ENCODE results near the gene OTUD5.
A peak's percentile ranks its signal among the peaks of the same experiment; 100 is the strongest.
"Not testable (repeated sequence)": the region's sequence is repeated elsewhere in the genome, so short reads cannot be mapped to it uniquely, and the experiment has no call there.

Gene OTUD5, protein sequence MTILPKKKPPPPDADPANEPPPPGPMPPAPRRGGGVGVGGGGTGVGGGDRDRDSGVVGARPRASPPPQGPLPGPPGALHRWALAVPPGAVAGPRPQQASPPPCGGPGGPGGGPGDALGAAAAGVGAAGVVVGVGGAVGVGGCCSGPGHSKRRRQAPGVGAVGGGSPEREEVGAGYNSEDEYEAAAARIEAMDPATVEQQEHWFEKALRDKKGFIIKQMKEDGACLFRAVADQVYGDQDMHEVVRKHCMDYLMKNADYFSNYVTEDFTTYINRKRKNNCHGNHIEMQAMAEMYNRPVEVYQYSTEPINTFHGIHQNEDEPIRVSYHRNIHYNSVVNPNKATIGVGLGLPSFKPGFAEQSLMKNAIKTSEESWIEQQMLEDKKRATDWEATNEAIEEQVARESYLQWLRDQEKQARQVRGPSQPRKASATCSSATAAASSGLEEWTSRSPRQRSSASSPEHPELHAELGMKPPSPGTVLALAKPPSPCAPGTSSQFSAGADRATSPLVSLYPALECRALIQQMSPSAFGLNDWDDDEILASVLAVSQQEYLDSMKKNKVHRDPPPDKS

DNA sequence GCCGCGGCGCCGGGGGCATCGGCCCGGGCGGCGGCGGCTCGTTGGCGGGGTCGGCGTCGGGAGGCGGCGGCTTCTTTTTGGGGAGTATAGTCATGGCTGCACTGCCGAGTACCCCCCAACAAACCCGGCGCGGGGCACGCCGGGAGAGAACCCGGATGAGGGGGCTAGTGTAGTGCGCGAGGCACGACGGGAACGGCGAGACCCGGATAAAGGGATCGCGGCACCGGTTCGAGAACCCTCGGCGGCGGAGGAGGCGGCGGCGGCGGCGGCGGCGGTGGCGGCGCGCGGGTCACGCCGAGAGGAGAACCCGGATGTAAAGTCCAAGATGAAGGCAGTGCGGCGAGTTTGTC lies at the start of gene OTUD5:
Gene OTUD5 (minus strand): TSS at position 131 of the 350 bp plus-strand sequence. CDS start 37 bp downstream, at position 94.
- DNase-seq (ENCODE audit: low read depth) = no peak

DNA sequence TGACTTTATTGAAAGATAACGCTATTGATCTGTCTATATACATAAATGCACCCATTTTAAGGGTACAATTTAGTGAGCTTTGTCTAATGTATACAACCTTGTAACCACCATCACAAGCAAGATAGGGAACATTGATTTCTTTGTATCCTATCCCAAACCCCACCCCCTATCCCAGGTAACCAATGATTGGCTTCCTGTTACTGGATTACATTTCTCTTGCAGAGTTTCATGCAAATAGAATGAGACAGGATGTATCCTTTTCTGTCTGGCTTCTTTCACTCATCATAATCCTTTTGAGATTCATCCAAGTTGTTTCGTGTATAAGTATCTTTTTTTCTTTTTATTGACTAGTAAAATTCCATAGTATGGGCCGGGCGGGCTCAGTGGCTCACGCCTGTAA lies 46.3 kb upstream of the OTUD5 start:
- no peak for DNase-seq (ENCODE audit: low read depth)

DNA sequence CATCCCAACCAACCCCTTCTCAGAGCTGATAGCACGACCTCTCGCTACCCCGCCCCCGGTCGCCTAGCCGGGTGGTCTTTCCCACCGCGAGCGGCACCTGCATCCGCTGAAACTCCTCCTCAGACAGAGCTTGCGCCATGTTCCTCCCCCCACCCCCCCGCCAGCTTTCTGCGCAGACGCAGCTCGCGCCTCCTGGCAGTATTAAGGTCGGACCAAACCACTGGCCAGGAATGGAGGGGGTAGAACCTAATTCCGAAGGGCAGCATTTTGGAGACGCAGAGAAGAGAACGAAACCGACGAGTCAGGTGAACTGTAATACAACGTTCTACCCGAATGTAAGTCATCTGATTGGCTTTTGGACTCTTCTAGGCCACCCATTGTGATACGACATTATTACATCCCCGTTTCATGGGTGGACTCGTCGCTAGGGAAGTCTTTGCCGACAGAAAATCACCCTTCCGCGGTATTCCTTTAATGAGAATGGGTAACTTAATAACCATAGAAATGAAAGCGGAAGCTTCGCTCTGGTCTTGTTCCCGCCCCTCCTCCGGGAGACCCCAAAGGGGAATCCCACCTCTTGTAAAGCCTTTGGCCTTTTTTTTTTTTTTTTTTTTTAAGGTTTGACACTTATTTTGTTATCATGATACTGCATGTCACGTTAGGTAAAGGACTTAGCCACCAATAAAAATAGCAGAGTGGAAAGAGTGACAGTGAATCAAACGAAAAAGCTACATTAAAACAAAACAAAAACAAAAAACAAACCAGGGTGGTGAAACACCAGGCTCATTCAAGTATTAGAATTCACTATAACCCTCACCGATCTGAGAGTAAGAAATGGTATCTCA lies 44.9 kb upstream of the OTUD5 start, which contains the start of gene GRIPAP1:
Gene GRIPAP1 (minus strand): TSS at position 174 of the 845 bp plus-strand sequence. CDS start 35 bp downstream, at position 139.
- peak; percentile 30 for DNase-seq (ENCODE audit: low read depth)

DNA sequence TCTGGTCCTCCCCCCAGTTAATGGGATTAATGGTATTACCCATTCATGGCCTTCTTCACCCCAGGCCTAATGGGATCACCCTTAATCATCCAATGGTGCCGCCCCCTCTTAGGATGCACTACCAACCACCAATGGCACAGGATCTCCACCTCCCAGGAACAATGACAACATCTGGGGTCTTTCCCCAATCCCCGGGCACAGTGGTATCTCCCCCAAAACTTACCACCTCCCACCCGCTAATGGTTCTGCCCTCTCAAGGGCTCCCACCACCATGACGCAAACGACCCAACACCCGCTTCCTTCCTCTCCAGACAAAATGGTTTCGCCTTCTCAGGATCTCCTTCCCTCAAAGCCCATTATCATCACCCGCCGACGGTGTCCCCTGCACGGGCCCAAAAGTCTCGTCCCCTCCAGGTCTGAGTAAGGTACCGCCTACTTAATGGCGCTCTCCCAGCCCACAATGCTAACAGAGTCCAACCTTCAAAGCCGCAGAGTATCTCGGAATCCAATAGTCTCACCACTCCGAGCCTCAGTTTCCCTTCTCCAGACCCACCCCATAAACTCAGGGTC lies 44.2 kb upstream of the OTUD5 start:
- no peak for DNase-seq (ENCODE audit: low read depth)

DNA sequence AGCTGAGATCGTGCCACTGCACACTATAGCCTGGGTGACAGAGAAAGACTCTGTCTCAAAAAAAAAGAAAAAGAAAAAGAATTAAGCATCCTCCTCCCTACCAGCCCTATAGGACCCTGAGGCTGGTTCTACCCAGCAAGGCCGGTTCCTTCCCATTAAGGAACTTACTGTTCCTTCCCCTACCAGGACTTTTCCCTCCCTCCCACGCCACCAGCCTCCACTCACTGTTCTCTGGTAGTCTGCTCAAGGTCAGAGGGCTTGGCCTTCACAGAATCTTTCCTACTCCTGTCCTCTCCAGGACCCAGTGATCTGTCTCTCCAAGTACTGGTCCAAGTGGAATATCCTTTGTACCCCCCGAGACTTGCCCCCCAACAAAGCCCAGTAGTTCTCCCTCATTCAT lies 43.2 kb upstream of the OTUD5 start:
- DNase-seq (ENCODE audit: low read depth) = no peak

DNA sequence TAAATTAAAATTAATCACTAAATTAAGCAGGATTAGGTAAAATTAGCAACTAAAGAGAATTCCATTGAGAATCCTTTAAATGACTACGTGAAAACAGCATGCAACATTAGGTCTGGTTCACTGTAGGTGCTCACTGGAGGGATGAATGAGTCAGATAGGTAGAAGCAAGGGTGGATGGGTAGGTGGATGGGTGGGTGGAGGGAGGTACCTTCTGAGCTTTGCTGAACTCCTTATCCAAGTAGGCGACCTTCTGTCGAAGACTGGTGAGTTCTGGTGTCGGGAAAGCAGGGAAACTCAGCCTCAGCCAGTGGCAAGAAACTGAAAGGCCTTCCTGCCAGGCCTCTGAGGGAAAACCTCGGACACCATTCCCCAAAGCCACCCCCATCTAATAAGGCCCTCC lies 41.6 kb upstream of the OTUD5 start:
- DNase-seq (ENCODE audit: low read depth) = no peak

DNA sequence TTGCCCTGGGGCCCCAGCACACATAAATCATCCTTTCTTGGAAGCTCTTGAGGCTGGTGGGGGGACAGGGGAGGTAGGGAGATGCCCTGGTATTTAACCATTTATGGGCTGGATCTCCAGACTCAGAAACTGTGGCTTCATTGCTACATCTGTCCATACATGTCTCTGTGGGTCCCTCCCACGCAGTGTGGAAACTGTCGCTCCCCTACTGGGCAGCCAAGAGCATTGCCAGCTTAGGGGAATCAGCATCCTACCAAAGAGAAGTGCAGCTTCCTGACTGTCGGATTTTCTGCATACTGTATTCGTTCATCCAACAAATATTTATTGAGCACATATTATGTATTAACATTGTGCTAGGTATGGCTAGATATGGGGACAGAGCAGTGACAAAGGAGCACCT lies 41.0 kb upstream of the OTUD5 start:
- no peak for DNase-seq (ENCODE audit: low read depth)

DNA sequence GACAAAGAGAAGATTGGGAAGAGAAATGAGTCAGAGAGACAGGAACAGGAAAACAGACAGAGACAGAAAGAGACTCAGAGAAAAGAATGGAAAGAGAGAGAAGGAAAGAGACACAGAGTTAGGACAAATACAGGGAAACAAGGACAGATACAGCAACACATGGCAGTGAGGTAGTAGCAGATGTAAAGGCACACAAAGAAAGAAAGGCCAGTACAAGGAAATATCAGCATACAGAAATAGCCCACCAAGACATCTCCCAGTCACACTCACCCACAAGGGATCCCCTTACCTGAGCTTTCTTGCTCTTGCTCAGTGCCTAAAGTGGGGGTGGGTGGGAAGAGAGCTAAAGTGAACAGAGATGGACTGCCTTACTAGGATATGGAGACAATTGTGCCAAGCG lies 40.5 kb upstream of the OTUD5 start:
- DNase-seq (ENCODE audit: low read depth) = no peak

DNA sequence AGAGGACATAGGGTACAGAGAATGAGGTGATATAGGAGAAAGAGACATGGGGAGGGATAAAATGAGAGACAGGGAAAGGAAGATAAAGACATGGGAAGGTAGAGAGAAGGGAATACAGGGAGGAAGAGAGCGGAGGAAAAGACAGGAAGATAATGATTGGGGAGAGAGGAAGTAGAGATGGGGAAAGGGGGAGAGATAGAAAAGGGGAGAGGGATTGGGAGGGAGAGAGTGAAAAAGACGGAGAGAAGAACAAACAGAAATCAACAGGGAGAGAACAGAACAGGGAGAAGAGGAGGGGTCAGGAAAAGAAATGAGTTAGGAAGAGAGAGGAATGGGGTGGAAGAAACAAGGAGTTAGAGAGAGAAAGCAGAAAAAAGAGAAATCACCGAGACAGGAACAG lies 40.0 kb upstream of the OTUD5 start:
- DNase-seq (ENCODE audit: low read depth) = no peak

DNA sequence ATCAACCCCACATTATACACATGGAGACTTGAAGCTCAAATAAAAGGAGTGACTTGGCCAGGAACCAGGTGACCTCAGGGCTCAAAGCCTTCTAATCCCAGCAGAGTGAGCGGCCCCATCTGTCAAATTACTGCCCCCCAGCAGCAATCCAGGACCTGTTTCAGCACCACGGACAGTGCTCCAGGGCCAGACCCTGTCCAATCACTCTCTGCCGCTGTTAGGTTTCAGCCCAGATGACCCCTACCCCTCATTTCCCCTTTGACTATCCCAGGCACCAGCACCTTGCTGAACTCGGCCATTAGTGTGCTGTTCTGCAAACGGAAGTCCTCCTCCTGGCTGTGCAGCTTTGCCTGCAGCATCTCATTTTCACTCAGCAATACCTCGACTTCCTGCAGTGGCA lies 39.6 kb upstream of the OTUD5 start:
- no peak for DNase-seq (ENCODE audit: low read depth)

DNA sequence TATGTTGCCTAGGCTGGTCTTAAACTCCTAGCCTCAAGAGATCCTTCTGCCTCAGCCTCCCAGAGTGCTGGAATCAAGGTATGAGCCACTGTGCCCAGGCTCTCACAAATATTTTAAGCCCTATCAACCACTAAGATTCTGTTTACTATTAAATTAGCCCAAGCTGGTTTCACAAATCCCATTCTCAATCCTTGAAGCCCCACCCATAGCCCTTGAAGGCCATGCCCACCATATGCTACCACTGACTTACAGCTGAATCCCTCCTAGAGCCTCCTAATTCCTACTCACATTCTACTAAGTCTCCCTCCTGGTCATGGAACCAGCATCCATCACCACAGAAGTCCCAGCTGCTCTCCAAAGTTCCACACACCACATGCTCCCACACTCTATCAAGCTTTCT lies 34.9 kb upstream of the OTUD5 start:
- no peak for DNase-seq (ENCODE audit: low read depth)

DNA sequence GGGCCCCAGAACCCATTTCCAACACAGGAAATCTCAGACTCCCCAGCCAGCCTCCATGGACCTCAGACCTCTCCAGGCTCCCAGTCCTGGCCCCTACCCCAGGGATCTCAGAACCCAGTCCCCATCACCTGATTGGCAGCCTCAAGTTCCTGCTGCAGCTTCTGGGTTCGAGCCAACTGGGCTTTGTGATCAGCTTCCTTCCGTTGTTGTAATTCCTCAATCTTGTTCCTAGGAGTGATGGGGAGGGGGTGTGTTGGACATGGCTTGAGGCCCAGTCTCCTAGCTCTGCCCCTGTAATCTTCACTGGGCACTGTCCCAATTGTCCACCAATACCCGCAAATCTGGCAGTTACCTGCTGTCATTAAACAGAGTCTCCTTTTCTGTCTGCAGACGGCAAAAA lies 32.1 kb upstream of the OTUD5 start:
- no peak for DNase-seq (ENCODE audit: low read depth)

DNA sequence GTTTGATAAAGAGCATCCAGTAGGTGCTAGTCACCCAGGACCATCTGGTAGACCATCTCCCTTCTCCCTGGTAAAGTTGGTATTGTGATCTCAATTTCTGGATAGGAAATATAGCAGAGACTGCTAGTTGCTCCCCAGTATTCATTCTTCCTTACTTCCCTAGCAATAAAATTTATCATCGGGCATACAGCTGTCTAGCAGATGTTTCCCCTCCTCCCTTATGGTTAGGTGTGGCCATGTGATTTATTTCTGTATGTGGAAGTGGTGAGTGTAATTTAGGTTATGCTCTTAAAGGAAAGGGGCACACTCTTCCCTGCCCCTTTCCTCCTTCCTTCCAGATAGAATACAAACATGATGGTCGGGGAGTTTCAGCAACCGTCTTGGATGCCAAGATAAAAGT lies 26.5 kb upstream of the OTUD5 start:
- DNase-seq (ENCODE audit: low read depth) = no peak

DNA sequence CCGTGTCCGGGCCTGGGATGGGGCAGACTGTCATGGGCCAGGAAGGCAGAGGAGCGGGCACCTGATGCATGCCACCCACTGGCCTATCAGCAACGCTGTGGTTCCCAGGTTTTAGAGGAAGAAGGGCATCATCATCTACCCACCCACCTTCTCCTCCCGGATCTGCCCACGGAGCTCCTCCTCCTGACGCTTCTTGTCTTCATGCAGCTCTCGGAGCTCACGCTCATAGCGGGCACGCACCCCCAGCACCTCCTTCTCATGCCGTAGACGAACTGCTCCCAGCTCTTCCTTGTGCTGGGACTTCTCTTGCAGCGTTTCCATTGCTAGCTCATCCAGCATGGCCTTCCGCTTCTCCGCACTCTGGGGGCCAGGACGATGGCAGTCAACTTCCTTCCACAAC lies 25.7 kb upstream of the OTUD5 start:
- no peak for DNase-seq (ENCODE audit: low read depth)

DNA sequence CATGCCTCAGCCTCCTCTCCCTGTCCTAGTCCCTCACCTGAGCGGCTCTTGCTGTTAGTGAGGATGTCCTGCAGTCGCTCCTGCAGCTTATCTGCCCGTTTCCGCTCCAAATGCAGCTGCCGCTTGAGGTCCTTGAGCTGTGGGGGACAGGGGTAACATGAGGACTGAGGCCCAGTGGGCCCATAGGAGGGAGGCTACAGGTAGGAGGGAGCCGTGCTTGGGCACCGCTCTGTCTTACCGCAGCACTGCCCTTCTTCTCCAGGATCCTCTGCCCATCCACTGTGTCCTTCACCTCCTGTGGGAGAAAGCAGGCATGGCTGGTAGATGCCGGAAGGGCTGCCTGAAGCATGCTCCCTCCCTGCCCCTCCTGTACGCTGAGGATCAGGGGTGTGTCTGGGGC lies 23.8 kb upstream of the OTUD5 start:
- DNase-seq (ENCODE audit: low read depth) = no peak

DNA sequence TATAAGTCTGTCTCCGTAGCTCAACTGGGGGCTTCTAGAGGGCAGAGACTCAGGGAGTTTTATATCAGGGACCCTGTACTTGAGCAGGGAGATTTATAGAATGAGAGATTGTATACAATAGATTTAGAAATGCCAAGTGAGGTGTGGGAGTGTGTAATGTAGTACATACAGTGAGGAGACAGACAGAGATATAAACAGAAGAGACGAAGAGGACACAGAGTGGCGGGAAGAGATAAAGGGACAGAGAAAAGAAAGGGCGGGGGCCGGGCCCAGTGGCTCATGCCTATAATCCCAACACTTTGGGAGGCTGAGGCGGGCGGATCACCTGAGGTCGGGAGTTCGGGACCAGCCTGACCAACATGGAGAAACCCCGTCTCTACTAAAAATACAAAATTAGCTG lies 22.9 kb upstream of the OTUD5 start:
- DNase-seq (ENCODE audit: low read depth) = not testable (repeated sequence)

DNA sequence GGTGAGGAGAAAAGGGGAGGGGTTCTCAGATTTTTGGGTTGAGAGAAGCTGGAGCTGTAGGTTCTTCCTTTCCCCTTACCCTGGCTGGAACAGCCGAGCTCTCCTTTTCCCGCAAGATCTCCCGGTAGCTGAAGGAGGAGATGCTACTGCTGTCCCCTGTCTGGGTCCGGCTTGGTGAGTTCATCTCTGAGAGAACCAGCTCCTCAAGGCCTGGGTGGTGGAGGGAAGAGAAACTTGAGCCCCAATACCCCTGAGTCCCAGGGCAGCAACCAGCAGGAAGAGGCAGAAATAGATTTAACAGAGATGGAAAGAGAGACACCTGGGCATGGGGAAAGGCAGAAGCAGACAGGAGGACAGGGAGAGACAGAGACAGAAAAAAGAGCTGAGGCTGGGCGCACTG lies 20.8 kb upstream of the OTUD5 start:
- no peak for DNase-seq (ENCODE audit: low read depth)

DNA sequence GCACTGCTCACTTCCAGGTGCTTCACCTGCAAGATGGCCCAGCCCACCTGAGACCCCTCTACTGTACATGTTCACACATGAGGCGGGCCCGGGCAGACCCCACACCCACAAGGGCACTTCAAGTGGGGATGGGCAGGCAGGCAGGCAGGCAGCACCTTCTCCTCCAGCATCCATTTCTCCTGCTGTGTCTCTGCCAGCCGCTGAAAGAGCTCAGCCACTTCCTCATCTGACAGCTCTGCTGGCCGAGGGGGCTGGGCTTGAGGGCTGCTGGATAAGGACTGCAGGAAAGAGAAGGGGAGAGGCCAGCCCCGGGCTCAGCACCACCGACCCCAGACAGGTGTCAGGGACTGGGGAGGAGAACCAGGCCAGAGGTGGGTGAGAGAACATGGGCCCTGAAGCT lies 18.7 kb upstream of the OTUD5 start:
- DNase-seq (ENCODE audit: low read depth) = no peak

DNA sequence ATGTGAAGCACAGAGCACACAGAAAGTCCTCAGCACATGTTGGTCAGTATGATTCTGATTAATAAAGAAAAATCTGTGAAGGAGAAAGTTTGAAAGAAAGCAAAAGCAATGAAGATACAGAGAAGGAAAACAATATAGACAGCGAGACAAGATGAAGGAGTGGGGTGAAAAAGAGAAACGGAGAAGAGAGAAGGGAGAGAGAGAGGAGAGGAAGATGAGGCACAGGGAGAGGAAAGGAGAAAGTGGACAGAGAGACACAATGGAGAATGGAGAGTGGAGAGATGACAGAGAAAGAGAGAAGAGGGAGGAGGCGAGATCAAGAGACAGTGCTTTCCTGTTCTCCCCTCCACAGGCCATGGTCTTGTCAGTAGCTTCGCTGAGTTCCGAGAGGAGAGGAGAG lies 18.1 kb upstream of the OTUD5 start:
- no peak for DNase-seq (ENCODE audit: low read depth)

DNA sequence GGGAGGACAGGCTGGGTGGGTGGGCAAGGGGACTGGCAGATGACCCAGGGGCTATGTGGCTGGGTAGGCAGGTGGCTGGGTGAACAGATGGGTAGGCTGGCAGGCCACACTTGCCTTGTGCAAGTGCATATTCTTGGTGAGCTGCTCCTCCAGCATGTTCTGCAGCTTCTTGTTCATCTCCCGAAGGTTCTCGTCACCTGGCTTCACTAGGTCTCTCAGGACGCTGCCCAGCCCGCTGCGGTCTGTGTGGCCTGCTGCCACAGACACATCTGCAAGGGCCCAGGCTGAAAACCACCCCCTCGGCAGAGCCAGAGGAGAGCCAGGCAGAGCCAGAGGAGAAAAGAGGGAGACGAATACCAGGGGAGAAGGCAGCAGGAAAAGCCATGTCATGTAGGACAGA lies 17.6 kb upstream of the OTUD5 start:
- no peak for DNase-seq (ENCODE audit: low read depth)

DNA sequence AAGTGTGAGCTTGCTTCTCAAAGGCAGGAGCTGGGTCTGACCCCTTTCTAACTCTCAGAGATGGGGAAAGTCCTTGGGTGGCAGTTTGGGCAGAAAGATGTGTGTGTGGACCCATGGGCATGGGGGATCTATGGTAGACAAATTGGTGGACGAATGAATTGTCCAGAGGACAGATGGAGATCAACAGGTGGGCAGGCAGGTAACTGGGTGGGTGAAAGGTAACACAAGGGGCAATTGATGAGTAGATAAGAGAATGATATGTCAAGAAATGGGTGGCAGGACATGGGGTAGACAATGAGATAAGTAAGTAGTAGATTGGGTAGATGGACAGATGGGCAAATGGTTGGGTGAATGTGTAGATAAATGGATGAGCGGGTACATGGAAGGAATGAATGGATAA lies 17.2 kb upstream of the OTUD5 start:
- DNase-seq (ENCODE audit: low read depth) = no peak

DNA sequence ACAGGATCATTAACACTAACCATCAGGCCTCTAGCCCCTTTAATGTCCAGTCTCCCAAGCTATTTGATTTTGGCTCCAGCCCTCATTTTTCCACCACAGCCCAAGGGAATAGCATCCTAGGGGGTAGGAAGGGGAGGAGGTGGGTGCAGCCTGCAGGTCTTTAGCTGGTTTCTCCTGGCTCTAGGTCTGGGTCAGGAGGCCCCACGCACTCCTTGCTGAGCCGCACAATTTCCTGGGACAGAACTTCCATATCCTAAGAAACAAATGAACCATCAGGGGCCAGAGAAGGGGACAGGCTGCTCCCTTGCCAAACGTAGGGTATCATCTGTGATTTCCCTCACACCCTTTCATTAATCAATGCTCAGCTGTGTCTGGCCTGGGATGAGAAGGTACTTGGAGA lies 16.6 kb upstream of the OTUD5 start:
- no peak for DNase-seq (ENCODE audit: low read depth)

Measured in GM04503 (cell line).